Breast epithelium (tissue), 3 donors: ENCODE measurements around the gene AKAP9.
"Not testable (repeated sequence)": the region's sequence is repeated elsewhere in the genome, so short reads cannot be mapped to it uniquely, and the experiment has no call there.

ENCODE experiments used
- POLR2A ChIP-seq: fragments of 450-650 bp; IDR thresholded peaks from one replicate; pipeline ENCODE4 v1.6.1; 2016; ENCODE audit warnings: antibody characterized with exemption, mild to moderate bottlenecking, moderate library complexity
- POLR2AphosphoS5 ChIP-seq, 3 donors: sonication (generic); formaldehyde crosslinking; IDR thresholded peaks; one replicate each; pipeline ENCODE4 v1.6.1; 2017; ENCODE audit warnings: antibody characterized with exemption in 3 of 3

- not testable (repeated sequence) for TF ChIP-seq POLR2A; POLR2AphosphoS5 (IDR thresholded peaks at IDR 0.05)
Measured at GRCh38 chr7:92143192-92143880, 202.7 kb downstream of the AKAP9 start.
